Activated B cell treated with CpG ODN at 0.5 μM for 24 hours (primary cell): Measurements from ENCODE around the gene TAS2R40. TPM values are rescaled to one million over a fixed set of nuclear protein-coding genes. Genes with fewer than 3 reads are reported as not detected.
"Not testable (repeated sequence)": the region's sequence is repeated elsewhere in the genome, so short reads cannot be mapped to it uniquely, and the experiment has no call there.

Experiments used
- ATAC-seq: fragments of 200-7000 bp; cut with Tn5 transposase; one replicate; pipeline ENCODE4 v1.10.0; 2021; ENCODE audit warnings: low read depth, mild to moderate bottlenecking, moderate library complexity
- CTCF ChIA-PET: fragments of 350-600 bp; sonication (Branson Sonifier 250); formaldehyde crosslinking; loops from one replicate; lab custom pipeline; 2021; ENCODE audit warnings: antibody characterized with exemption; lab: Charles Lee
- POLR2A ChIA-PET: fragments of 350-600 bp; sonication (Branson Sonifier 250); formaldehyde crosslinking; loops from one replicate; lab custom pipeline; 2021; ENCODE audit warnings: antibody characterized with exemption; lab: Charles Lee
- DNase-seq: peaks from one replicate; pipeline ENCODE4 v3.0.0; 2022
- H3K27ac Mint-ChIP-seq: one replicate; pipeline ENCODE4 v1.8.0; 2020; ENCODE audit warnings: mixed read lengths
- H3K27me3 Mint-ChIP-seq: one replicate; pipeline ENCODE4 v1.8.0; 2021; ENCODE audit warnings: mixed read lengths
- H3K36me3 Mint-ChIP-seq: one replicate; pipeline ENCODE4 v1.8.0; 2021; ENCODE audit warnings: low read depth, mixed read lengths
- H3K4me1 Mint-ChIP-seq: one replicate; pipeline ENCODE4 v1.8.0; 2021; ENCODE audit warnings: mixed read lengths
- H3K4me3 Mint-ChIP-seq: one replicate; pipeline ENCODE4 v1.8.0; 2020; ENCODE audit warnings: mild to moderate bottlenecking, mixed read lengths
- H3K9me3 Mint-ChIP-seq: one replicate; pipeline ENCODE4 v1.8.0; 2020; ENCODE audit warnings: mixed read lengths
- CTCF ChIP-seq: fragments of 200-600 bp; IDR thresholded peaks from one replicate; pipeline ENCODE4 v1.8.0; 2022; ENCODE audit warnings: antibody characterized with exemption, mild to moderate bottlenecking
- intact Hi-C: fragments of 100-400 bp; cut with micrococcal nuclease; formaldehyde crosslinking; loops from one replicate; pipeline ENCODE4 v1.15.1; 2024
- total RNA-seq: library from RNA; stranded (reverse); gene quantifications from 2 replicates; pipeline ENCODE4 v1.2.3, GENCODE V29; 2022

The TAS2R40 gene
- total RNA-seq, 1 donor from 2014 or later = not detected

- Mint-ChIP-seq H3K9me3 (peaks cover 3% of the 10 kb centered on the region), H3K27me3 (no peaks in the 10 kb centered on the region), H3K36me3 (no peaks in the 10 kb centered on the region), H3K4me3 (no peak overlapping the region), H3K27ac (peak overlapping the region; percentile 54), H3K4me1 (peaks cover 10% of the 10 kb centered on the region)
- intact Hi-C loops = no loop called here
- ChIA-PET CTCF (no interaction called here), POLR2A (interaction anchor here (1.0 kb wide), 1 partner anchor 18 kb away, joined by 3 read pairs; no protein-coding TSS in a partner anchor)
- no peak for TF ChIP-seq CTCF
- DNase-seq (no peak), ATAC-seq (peak; percentile 68)
These were observed 22.8 kb upstream of the TAS2R40 start for GRCh38 chr7:143199040-143199439.

- intact Hi-C loops = no loop called here
- ChIA-PET POLR2A (no interaction called here), CTCF (no interaction called here)
- Mint-ChIP-seq H3K36me3 (no peaks in the 10 kb centered on the region), H3K27ac (no peak overlapping the region), H3K4me3 (no peak overlapping the region), H3K27me3 (no peaks in the 10 kb centered on the region), H3K4me1 (peaks cover 38% of the 10 kb centered on the region), H3K9me3 (peaks cover 3% of the 10 kb centered on the region)
- no peak for DNase-seq
- no peak for TF ChIP-seq CTCF
- no peak for ATAC-seq
These were observed 19.7 kb upstream of the TAS2R40 start for GRCh38 chr7:143202161-143202560.

GRCh38 chr7:143203386-143203785 is 18.5 kb upstream of the TAS2R40 start:
- TF ChIP-seq CTCF = no peak
- no peak for ATAC-seq
- H3K27me3 Mint-ChIP-seq = no peaks in the 10 kb centered on the region
- H3K4me3 Mint-ChIP-seq = no peak overlapping the region
- ChIA-PET CTCF (interaction anchor here (1.2 kb wide), 1 partner anchor 11 kb away, joined by 7 read pairs; no protein-coding TSS in a partner anchor), POLR2A (interaction anchor here (1.0 kb wide), 1 partner anchor 12 kb away, joined by 4 read pairs; no protein-coding TSS in a partner anchor)
- peaks cover 45% of the 10 kb centered on the region for H3K4me1 Mint-ChIP-seq
- intact Hi-C loops = no loop called here
- H3K9me3 Mint-ChIP-seq = peaks cover 3% of the 10 kb centered on the region
- H3K27ac Mint-ChIP-seq = peak overlapping the region; percentile 26
- DNase-seq = no peak
- no peaks in the 10 kb centered on the region for H3K36me3 Mint-ChIP-seq

- no peaks in the 10 kb centered on the region for H3K9me3 Mint-ChIP-seq
- H3K36me3 Mint-ChIP-seq = no peaks in the 10 kb centered on the region
- H3K4me3 Mint-ChIP-seq = peak overlapping the region; percentile 65
- H3K27ac Mint-ChIP-seq = peak overlapping the region; percentile 79
- intact Hi-C loops = loop anchor here (1.0 to 5.0 kb wide), 3 partner anchors 33 to 121 kb away; no protein-coding TSS in a partner anchor
- H3K4me1 Mint-ChIP-seq = peaks cover 42% of the 10 kb centered on the region
- DNase-seq (peak; percentile 33), ATAC-seq (peak; percentile 91)
- ChIA-PET POLR2A (interaction anchor here (0.7 to 1.1 kb wide), 3 partner anchors 122 to 397 kb away, joined by 3 read pairs; no protein-coding TSS in a partner anchor), CTCF (interaction anchor here (1.3 to 1.8 kb wide), 2 partner anchors 9 to 197 kb away, joined by 7 to 16 read pairs; no protein-coding TSS in a partner anchor)
- H3K27me3 Mint-ChIP-seq = no peaks in the 10 kb centered on the region
- TF ChIP-seq CTCF = no peak
These were observed 16.1 kb upstream of the TAS2R40 start for GRCh38 chr7:143205560-143206293.

- ChIA-PET CTCF (no interaction called here), POLR2A (no interaction called here)
- ATAC-seq (no peak), DNase-seq (no peak)
- Mint-ChIP-seq H3K4me3 (no peak overlapping the region), H3K27ac (no peak overlapping the region), H3K9me3 (peaks cover 10% of the 10 kb centered on the region), H3K36me3 (no peaks in the 10 kb centered on the region), H3K4me1 (peaks cover 40% of the 10 kb centered on the region), H3K27me3 (no peaks in the 10 kb centered on the region)
- intact Hi-C loops = no loop called here
- no peak for TF ChIP-seq CTCF
These were observed 11.3 kb upstream of the TAS2R40 start for GRCh38 chr7:143210541-143210940.

- ATAC-seq, H3K4me3 Mint-ChIP-seq, H3K36me3 Mint-ChIP-seq, POLR2A ChIA-PET, intact Hi-C loops, DNase-seq, H3K27me3 Mint-ChIP-seq: not testable (repeated sequence)
- CTCF ChIA-PET = interaction anchor here (1.5 to 8.3 kb wide), 2 partner anchors 193 to 204 kb away, joined by 5 to 519 read pairs; no protein-coding TSS in a partner anchor
- Mint-ChIP-seq H3K27ac (peak overlapping the region; percentile 7), H3K4me1 (peaks cover 18% of the 10 kb centered on the region), H3K9me3 (peaks cover 10% of the 10 kb centered on the region)
These were observed 8.4 kb upstream of the TAS2R40 start for GRCh38 chr7:143213478-143213877.
